Sigmoid colon (tissue), 7 donors: ENCODE results near the gene ZNF277. TPM values are rescaled to one million over a fixed set of nuclear protein-coding genes. Genes with fewer than 3 reads are reported as not detected.

Experiments
- DNase-seq: peaks from one replicate; pipeline ENCODE4 v3.0.0-alpha.2; 2019
- H3K27ac ChIP-seq, 4 donors: fragments of 200-600 bp; sonication (generic); one replicate each; pipeline ENCODE4 v1.5.1; 2016 to 2019; ENCODE audit warnings: mild to moderate bottlenecking in 1 of 4
- H3K27me3 ChIP-seq, 3 donors: fragments of 200-600 bp; sonication (generic); one replicate each; pipeline ENCODE4 v1.5.1; 2019; ENCODE audit warnings: mild to moderate bottlenecking in 1 of 3
- H3K36me3 ChIP-seq, 4 donors: fragments of 200-600 bp; sonication (generic); one replicate each; pipeline ENCODE4 v1.5.1; 2016 to 2019
- H3K4me1 ChIP-seq, 4 donors: fragments of 200-600 bp; sonication (generic); one replicate each; pipeline ENCODE4 v1.5.1; 2017 to 2019
- H3K4me3 ChIP-seq, 4 donors: fragments of 200-600 bp; sonication (generic); one replicate each; pipeline ENCODE4 v1.5.1; 2017 to 2019; ENCODE audit warnings: mild to moderate bottlenecking in 2 of 4, moderate library complexity in 1 of 4
- H3K9me3 ChIP-seq, 4 donors: fragments of 200-600 bp in 3 of 4; sonication (generic) in 3 of 4; one replicate each; pipeline versions ENCODE4 v1.5.1 to v1.6.1; 2013 to 2019
- CTCF ChIP-seq, 4 experiments: fragments of 450-650 bp in 3 of 4; fragments of 200-600 bp in 1 of 4; IDR thresholded peaks; one replicate each; pipeline ENCODE4 v1.5.1; 2016 to 2019; ENCODE audit warnings: antibody characterized with exemption in 4 of 4, mild to moderate bottlenecking in 3 of 4, moderate library complexity in 2 of 4
- EP300 ChIP-seq, 4 donors: sonication (generic); formaldehyde crosslinking; IDR thresholded peaks; one replicate each; pipeline ENCODE4 v1.6.1; 2017; ENCODE audit warnings: antibody characterized with exemption in 4 of 4
- POLR2A ChIP-seq, 2 donors: fragments of 450-650 bp; IDR thresholded peaks; one replicate each; pipeline ENCODE4 v1.6.1; 2016; ENCODE audit warnings: antibody characterized with exemption in 2 of 2, mild to moderate bottlenecking in 2 of 2, moderate library complexity in 2 of 2
- POLR2AphosphoS5 ChIP-seq, 4 donors: sonication (generic); formaldehyde crosslinking; IDR thresholded peaks; one replicate each; pipeline ENCODE4 v1.6.1; 2017; ENCODE audit warnings: antibody characterized with exemption in 4 of 4
- WGBS, 2 donors: extraction: QIAGEN DNeasy Blood & Tissue Kit; methylation state at CpG; one replicate each; pipeline ENCODE4 v1.1.7; 2013; 5-methylcytosine and 5-hydroxymethylcytosine counted together
- intact Hi-C: fragments of 100-400 bp; cut with DNase I; formaldehyde crosslinking; loops from one replicate; pipeline ENCODE4 v1.15.1; 2023
- polyA plus RNA-seq, 3 donors: library from polyadenylated mRNA; stranded (reverse); fragments of 200-250 nt; gene quantifications; one replicate each; pipeline ENCODE4 v1.2.3, GENCODE V29; 2013
- total RNA-seq, 4 donors: library from RNA; depleted of rRNA; stranded (reverse); fragments of >200 nt; gene quantifications; one replicate each; pipeline ENCODE4 v1.1.0, GENCODE V29; 2016
- donor health status: healthy with polysubstance abuse.
- donor health status: Bipolar disorder and iron deficiency.
- donor health status: healthy.

ZNF277 gene
- total and polyA plus RNA-seq, 7 donors: 15.8 to 49.3 (median 39.0) TPM

DNA sequence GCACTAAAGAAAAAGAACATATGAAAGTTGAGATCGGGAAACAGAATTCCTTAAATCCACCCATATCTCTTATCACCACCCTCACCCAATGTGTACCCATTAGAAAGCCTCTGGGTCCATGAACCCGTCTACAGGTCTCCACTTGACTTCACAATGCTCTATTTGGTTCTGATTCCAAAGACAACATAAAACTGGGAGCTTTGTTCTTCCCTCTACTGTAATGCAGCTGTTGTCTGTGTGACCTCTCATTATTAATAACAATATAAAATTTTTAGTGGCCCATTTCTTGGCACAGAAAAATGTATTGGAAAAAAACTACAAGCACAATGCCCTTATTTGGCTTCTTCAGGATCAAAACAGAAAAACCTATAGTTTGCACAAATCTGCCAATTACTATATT lies 30.3 kb upstream of the ZNF277 start:
- H3K4me1 ChIP-seq: peaks cover 0 to 15% (median 8%) of the 10 kb centered on the region in 4 donors
- DNase-seq: no peak
- WGBS, 2 donors: 87% methylated on average over 2 of the region's 2 CpGs
- H3K36me3 ChIP-seq: no peaks in the 10 kb centered on the region
- H3K27ac ChIP-seq: no peak overlapping the region
- TF ChIP-seq EP300 (IDR thresholded peaks at IDR 0.05): no peak
- no peak for TF ChIP-seq CTCF (IDR thresholded peaks at IDR 0.05)
- no peak overlapping the region for H3K4me3 ChIP-seq
- H3K9me3 ChIP-seq: no peaks in the 10 kb centered on the region
- no peaks in the 10 kb centered on the region for H3K27me3 ChIP-seq
- intact Hi-C loops: no loop called here

DNA sequence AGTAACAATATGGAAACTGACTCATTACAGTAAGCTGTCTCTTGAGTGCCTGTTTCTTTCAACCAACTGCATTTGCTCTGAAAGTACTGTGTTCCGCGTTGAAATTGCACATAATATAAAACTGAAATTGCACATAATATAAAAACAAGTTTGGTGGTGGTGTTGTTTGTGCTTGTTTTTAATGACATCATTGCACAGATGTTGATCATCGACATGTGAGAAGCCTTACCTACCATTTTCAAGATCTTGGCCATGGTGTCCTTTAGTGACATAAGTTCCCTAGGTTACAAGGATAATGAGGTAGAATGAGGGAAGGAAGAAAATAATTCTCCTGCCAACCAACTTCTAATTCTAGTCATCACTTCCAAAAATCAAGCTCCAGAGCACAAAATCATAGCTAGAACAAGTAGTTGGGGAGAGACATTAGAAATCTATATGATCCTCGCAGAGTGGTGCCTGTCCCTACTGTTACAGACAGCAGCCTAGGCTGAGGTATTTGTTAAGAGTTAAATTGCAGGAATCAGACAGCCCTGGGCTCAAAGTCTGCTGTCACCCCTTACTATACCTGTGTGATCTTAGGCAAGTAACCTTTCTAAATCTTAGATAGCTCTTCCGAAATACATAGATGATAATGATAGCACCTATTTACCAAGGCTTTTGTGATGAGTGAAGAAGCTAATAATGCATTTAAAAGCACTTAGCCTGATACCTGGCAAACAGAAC lies 29.6 kb upstream of the ZNF277 start:
- WGBS, 2 donors: 77 to 95% methylated on average over 5 of the region's 5 CpGs
- TF ChIP-seq POLR2AphosphoS5 (IDR thresholded peaks at IDR 0.05) (no peak), EP300 (IDR thresholded peaks at IDR 0.05) (no peak), CTCF (IDR thresholded peaks at IDR 0.05) (no peak), POLR2A (IDR thresholded peaks at IDR 0.05) (no peak)
- Histone ChIP-seq H3K27me3 (no peaks in the 10 kb centered on the region), H3K4me1 (peaks cover 0 to 15% (median 8%) of the 10 kb centered on the region in 4 donors), H3K4me3 (no peak overlapping the region), H3K36me3 (no peaks in the 10 kb centered on the region), H3K27ac (no peak overlapping the region), H3K9me3 (no peaks in the 10 kb centered on the region)
- no peak for DNase-seq
- intact Hi-C loops: no loop called here

GRCh38 chr7:112180223-112180622 lies 26.3 kb upstream of the ZNF277 start:
- intact Hi-C loops: no loop called here
- no peaks in the 10 kb centered on the region for H3K36me3 ChIP-seq
- no peak for DNase-seq
- H3K27ac ChIP-seq: no peak overlapping the region
- WGBS, 2 donors: 80 to 86% methylated on average over 4 of the region's 4 CpGs
- TF ChIP-seq POLR2A (IDR thresholded peaks at IDR 0.05): no peak
- TF ChIP-seq EP300 (IDR thresholded peaks at IDR 0.05): no peak
- TF ChIP-seq CTCF (IDR thresholded peaks at IDR 0.05): no peak
- no peak for TF ChIP-seq POLR2AphosphoS5 (IDR thresholded peaks at IDR 0.05)
- no peaks in the 10 kb centered on the region for H3K9me3 ChIP-seq
- no peaks in the 10 kb centered on the region for H3K27me3 ChIP-seq
- H3K4me3 ChIP-seq: no peak overlapping the region
- peaks cover 0 to 15% (median 11%) of the 10 kb centered on the region in 4 donors for H3K4me1 ChIP-seq

DNA sequence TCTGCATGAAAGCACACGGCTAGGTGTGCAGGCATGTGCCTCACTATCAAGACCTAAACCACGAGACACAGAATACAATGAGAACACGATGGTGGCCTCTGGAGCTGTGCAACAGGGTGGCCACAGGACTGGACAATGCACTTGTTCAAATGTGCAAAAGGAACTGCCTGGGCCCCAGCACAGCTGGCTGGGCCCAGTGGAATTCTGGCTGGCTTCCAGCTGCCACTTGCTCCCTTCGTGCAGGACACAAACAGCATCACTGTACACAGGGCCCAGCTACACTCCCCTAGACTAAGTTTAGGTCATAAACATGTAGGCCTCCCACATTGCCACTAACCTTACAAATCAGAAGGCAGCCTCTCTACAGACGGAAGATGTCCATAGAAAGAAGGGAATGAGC lies 23.7 kb upstream of the ZNF277 start:
- H3K27ac ChIP-seq: no peak overlapping the region
- peaks cover 0 to 20% (median 11%) of the 10 kb centered on the region in 4 donors for H3K4me1 ChIP-seq
- WGBS, 2 donors: 56 to 77% methylated on average over 5 of the region's 5 CpGs
- no peaks in the 10 kb centered on the region for H3K9me3 ChIP-seq
- no peak overlapping the region for H3K4me3 ChIP-seq
- DNase-seq: no peak
- TF ChIP-seq EP300 (IDR thresholded peaks at IDR 0.05) (no peak), CTCF (IDR thresholded peaks at IDR 0.05) (no peak), POLR2AphosphoS5 (IDR thresholded peaks at IDR 0.05) (no peak), POLR2A (IDR thresholded peaks at IDR 0.05) (no peak)
- H3K36me3 ChIP-seq: no peaks in the 10 kb centered on the region
- H3K27me3 ChIP-seq: no peaks in the 10 kb centered on the region
- intact Hi-C loops: no loop called here

- Histone ChIP-seq H3K4me3 (no peak overlapping the region), H3K4me1 (peaks cover 0 to 20% (median 11%) of the 10 kb centered on the region in 4 donors), H3K27me3 (no peaks in the 10 kb centered on the region), H3K27ac (no peak overlapping the region), H3K9me3 (no peaks in the 10 kb centered on the region), H3K36me3 (no peaks in the 10 kb centered on the region)
- intact Hi-C loops: no loop called here
- no peak for TF ChIP-seq POLR2AphosphoS5 (IDR thresholded peaks at IDR 0.05)
- TF ChIP-seq POLR2A (IDR thresholded peaks at IDR 0.05): no peak
- TF ChIP-seq CTCF (IDR thresholded peaks at IDR 0.05): no peak
- no peak for DNase-seq
- 92 to 96% methylated on average over 1 of the region's 1 CpG for WGBS, 2 donors
These were observed 23.2 kb upstream of the ZNF277 start for GRCh38 chr7:112183266-112183665.
